Liver (tissue), 9 donors: ENCODE measurements around the gene SLC12A3. TPM values are rescaled to one million over a fixed set of nuclear protein-coding genes. Genes with fewer than 3 reads are reported as not detected.
A peak's percentile ranks its signal among the peaks of the same experiment; 100 is the strongest.

Experiments
- DNase-seq: peaks from one replicate; pipeline ENCODE4 v3.0.0-alpha.2; 2017; ENCODE audit warnings: low spot score
- H3K27ac ChIP-seq, 2 donors: one replicate each; pipeline ENCODE4 v1.7.0; 2013; ENCODE audit warnings: inconsistent platforms in 2 of 2, low read length in 2 of 2, control low read depth in 1 of 2, low read depth in 1 of 2, mild to moderate bottlenecking in 1 of 2
- H3K27me3 ChIP-seq, 4 donors: one replicate each; pipeline versions ENCODE4 v1.6.1 to v1.7.0; 2013; ENCODE audit warnings: low read length in 3 of 4, inconsistent platforms in 1 of 4, mild to moderate bottlenecking in 1 of 4, moderate library complexity in 1 of 4; ENCODE audit not compliant: control insufficient read depth in 4 of 4, insufficient read depth in 4 of 4
- H3K36me3 ChIP-seq, 4 donors: one replicate each; pipeline versions ENCODE4 v1.6.1 to v1.7.0; 2013; ENCODE audit warnings: low read length in 3 of 4, mild to moderate bottlenecking in 3 of 4, low read depth in 1 of 4, moderate library complexity in 1 of 4; ENCODE audit not compliant: control insufficient read depth in 4 of 4, insufficient read depth in 3 of 4
- H3K4me1 ChIP-seq, 4 donors: one replicate each; pipeline versions ENCODE4 v1.6.1 to v1.7.0; 2013; ENCODE audit warnings: low read length in 3 of 4, mild to moderate bottlenecking in 3 of 4, moderate library complexity in 1 of 4; ENCODE audit not compliant: control insufficient read depth in 4 of 4, insufficient read depth in 4 of 4
- H3K4me3 ChIP-seq, 3 donors: one replicate each; pipeline versions ENCODE4 v1.6.1 to v1.7.0; 2013; ENCODE audit warnings: low read length in 3 of 3, control low read depth in 1 of 3, low read depth in 1 of 3, mild to moderate bottlenecking in 1 of 3
- H3K9ac ChIP-seq, 2 donors: one replicate each; pipeline ENCODE4 v1.7.0; 2013; ENCODE audit warnings: low read length in 2 of 2, mild to moderate bottlenecking in 2 of 2, moderate library complexity in 2 of 2, control low read depth in 1 of 2, low read depth in 1 of 2
- H3K9me3 ChIP-seq, 4 donors: one replicate each; pipeline versions ENCODE4 v1.6.1 to v1.7.0; 2013; ENCODE audit warnings: low read length in 3 of 4; ENCODE audit not compliant: control insufficient read depth in 4 of 4
- ATF3 ChIP-seq: IDR thresholded peaks from 2 replicates; pipeline ENCODE4 v1.6.1; 2016; ENCODE audit warnings: antibody characterized with exemption
- FOXA1 ChIP-seq: IDR thresholded peaks from 2 replicates; pipeline ENCODE4 v1.6.1; 2016; ENCODE audit warnings: antibody characterized with exemption
- HNF4A ChIP-seq, 2 donors: conservative IDR thresholded peaks; 2 replicates each; pipeline ENCODE4 v1.6.1; 2016; ENCODE audit warnings: antibody characterized with exemption in 2 of 2, mild to moderate bottlenecking in 2 of 2
- JUND ChIP-seq, 2 donors: IDR thresholded peaks; 2 replicates each; pipeline ENCODE4 v1.6.1; 2016; ENCODE audit warnings: antibody characterized with exemption in 2 of 2
- MAX ChIP-seq: IDR thresholded peaks from 2 replicates; pipeline ENCODE4 v1.6.1; 2016; ENCODE audit warnings: antibody characterized with exemption
- NR2F2 ChIP-seq: IDR thresholded peaks from 2 replicates; pipeline ENCODE4 v1.6.1; 2016; ENCODE audit warnings: antibody characterized with exemption
- REST ChIP-seq: IDR thresholded peaks from 2 replicates; pipeline ENCODE4 v1.6.1; 2016; ENCODE audit warnings: antibody characterized with exemption, mild to moderate bottlenecking
- SP1 ChIP-seq: IDR thresholded peaks from 2 replicates; pipeline ENCODE4 v1.6.1; 2018; ENCODE audit warnings: antibody characterized with exemption, mild to moderate bottlenecking
- ZBTB33 ChIP-seq: IDR thresholded peaks from 2 replicates; pipeline ENCODE4 v1.6.1; 2016; ENCODE audit warnings: antibody characterized with exemption
- WGBS: extraction: QIAGEN DNeasy Blood & Tissue Kit; methylation state at CpG from one replicate; pipeline ENCODE4 v1.1.7; 2013; 5-methylcytosine and 5-hydroxymethylcytosine counted together
- polyA plus RNA-seq, 2 donors: library from polyadenylated mRNA; stranded (reverse) in 1 of 2; unstranded in 1 of 2; fragments of 200-250 nt in 1 of 2; fragments of >200 nt in 1 of 2; fragmentation: Nextera tagmentation in 1 of 2; extraction: Ambion mirVana in 1 of 2; gene quantifications; one replicate each; pipeline versions ENCODE4 v1.2.1 to v1.2.3, GENCODE V29; 2013 to 2015
- total RNA-seq, 2 donors: library from RNA; depleted of rRNA; stranded (reverse); fragments of >200 nt; gene quantifications; one replicate each; pipeline ENCODE4 v1.2.3, GENCODE V29; 2014
- donor health status: healthy.
- donor health status: healthy.
- donor health status: healthy.
- donor health status: healthy.
- donor health status: healthy.

SLC12A3 gene
- total and polyA plus RNA-seq, 4 donors: 0.09 TPM; not detected in 3

GRCh38 chr16:56885446-56886162, 20.6 kb downstream of the SLC12A3 start:
- 68% methylated on average over 9 of the region's 9 CpGs for WGBS
- Histone ChIP-seq H3K4me1 (no peaks in the 10 kb centered on the region), H3K9me3 (no peaks in the 10 kb centered on the region), H3K36me3 (no peaks in the 10 kb centered on the region), H3K9ac (no peak overlapping the region), H3K27me3 (no peaks in the 10 kb centered on the region), H3K27ac (no peak overlapping the region), H3K4me3 (no peak overlapping the region)
- DNase-seq: no peak
- TF ChIP-seq JUND (IDR thresholded peaks at IDR 0.05) (peak in 1 of 2 donors; percentile 15), ZBTB33 (no peak), HNF4A (conservative IDR thresholded peaks at IDR 0.05) (peak in 1 of 2 donors; percentile 35), ATF3 (no peak), NR2F2 (no peak), SP1 (no peak)

- Histone ChIP-seq H3K27ac (no peak overlapping the region), H3K36me3 (no peaks in the 10 kb centered on the region), H3K9me3 (no peaks in the 10 kb centered on the region), H3K4me1 (no peaks in the 10 kb centered on the region), H3K9ac (no peak overlapping the region), H3K27me3 (no peaks in the 10 kb centered on the region), H3K4me3 (no peak overlapping the region)
- 93% methylated on average over 12 of the region's 12 CpGs for WGBS
- TF ChIP-seq JUND (IDR thresholded peaks at IDR 0.05) (no peak), MAX (no peak), ATF3 (no peak), FOXA1 (no peak), ZBTB33 (no peak), REST (no peak)
- no peak for DNase-seq
Measured at GRCh38 chr16:56886296-56886695, 21.3 kb downstream of the SLC12A3 start.
